GM12878 (cell line): ENCODE data around the gene LCA5. TPM values are rescaled to one million over a fixed set of nuclear protein-coding genes. Genes with fewer than 3 reads are reported as not detected.

Experiments used
- ATAC-seq: fragments of 200-7000 bp; cut with Tn5 transposase; 3 replicates; pipeline ENCODE4 v1.9.1; 2020; ENCODE audit warnings: mild to moderate bottlenecking, moderate library complexity
- Bru-seq: library from RNA; stranded (reverse); fragments of 400-500 nt; gene quantifications from one replicate; lab custom pipeline; 2021; lab: Mats Ljungman, UMichigan
- BruChase-seq, 2 experiments: library from RNA; stranded (reverse); fragments of 400-500 nt; gene quantifications; one replicate each; lab custom pipeline; 2021; lab: Mats Ljungman, UMichigan
- BruUV-seq: library from RNA; stranded (reverse); fragments of 400-500 nt; replicated peaks from 2 replicates; lab custom pipeline; 2021; lab: Mats Ljungman, UMichigan
- CTCF ChIA-PET: fragments of 300-600 bp; sonication (Branson Sonifier 250); formaldehyde crosslinking; extraction: SDS; loops from one replicate; lab custom pipeline; 2021; ENCODE audit warnings: inconsistent platforms; lab: Yijun Ruan, JAX
- POLR2A ChIA-PET: fragments of 350-600 bp; formaldehyde crosslinking; extraction: SDS; loops from one replicate; lab custom pipeline; 2021; ENCODE audit warnings: inconsistent platforms; lab: Charles Lee
- RAD21 ChIA-PET: fragments of 300-600 bp; sonication (Branson Sonifier 250); formaldehyde crosslinking; loops from one replicate; lab custom pipeline; 2023; ENCODE audit warnings: antibody characterized with exemption; ENCODE audit not compliant: unreplicated experiment; lab: Charles Lee
- SMC1A ChIA-PET: fragments of 300-600 bp; sonication (Branson Sonifier 250); formaldehyde crosslinking; loops from one replicate; lab custom pipeline; 2023; ENCODE audit not compliant: unreplicated experiment, uncharacterized antibody; lab: Charles Lee
- DNase-seq: peaks from one replicate; pipeline ENCODE4 v3.0.0-alpha.2; 2011; ENCODE audit warnings: low read depth, low spot score
- FAIRE-seq: peaks from 3 replicates; lab custom pipeline; 2011; peaks lifted over from hg19 to GRCh38; lab: Jason Lieb, UNC
- H2AFZ ChIP-seq: 2 replicates; pipeline ENCODE4 v1.6.0; 2011; ENCODE audit warnings: low read depth, low read length, control low read depth; ENCODE audit not compliant: control insufficient read depth
- H3K27ac ChIP-seq: 2 replicates; pipeline ENCODE4 v1.5.1; 2011; ENCODE audit warnings: control low read depth; ENCODE audit not compliant: control insufficient read depth, insufficient read depth
- H3K27me3 ChIP-seq, 2 experiments: replicated peaks in 1 of 2; 2 replicates each; pipeline versions ENCODE4 v1.6.0 to v1.6.1; 2011; ENCODE audit warnings: low read length in 1 of 2; ENCODE audit not compliant: control insufficient read depth in 2 of 2, insufficient read depth in 2 of 2
- H3K36me3 ChIP-seq, 2 experiments: 2 replicates each; pipeline ENCODE4 v1.5.1; 2011; ENCODE audit warnings: low read length in 1 of 2; ENCODE audit not compliant: control insufficient read depth in 2 of 2, insufficient read depth in 2 of 2
- H3K4me1 ChIP-seq: 2 replicates; pipeline ENCODE4 v1.6.1; 2011; ENCODE audit warnings: mild to moderate bottlenecking, low read length, moderate library complexity, mixed read lengths; ENCODE audit not compliant: control insufficient read depth, insufficient read depth
- H3K4me2 ChIP-seq: 2 replicates; pipeline ENCODE4 v1.6.0; 2011; ENCODE audit warnings: control low read depth; ENCODE audit not compliant: control insufficient read depth, insufficient read depth
- H3K4me3 ChIP-seq: fragments of 200-600 bp; sonication (generic); 2 replicates; pipeline ENCODE4 v1.5.1; 2016
- H3K79me2 ChIP-seq: 2 replicates; pipeline ENCODE4 v1.6.0; 2011; ENCODE audit warnings: low read length; ENCODE audit not compliant: control insufficient read depth, insufficient read depth
- H3K9ac ChIP-seq: 2 replicates; pipeline ENCODE4 v1.8.0; 2011; ENCODE audit warnings: low read length, control low read depth, mixed read lengths; ENCODE audit not compliant: control insufficient read depth, insufficient read depth
- H3K9me3 ChIP-seq: replicated peaks from 3 replicates; pipeline ENCODE4 v1.5.1; 2011; ENCODE audit warnings: mild to moderate bottlenecking, low read length; ENCODE audit not compliant: control insufficient read depth, insufficient read depth
- H4K20me1 ChIP-seq: 2 replicates; pipeline ENCODE4 v1.6.0; 2011; ENCODE audit not compliant: control insufficient read depth, insufficient read depth
- ATF7 ChIP-seq: fragments of 450-650 bp; IDR thresholded peaks from 2 replicates; pipeline ENCODE4 v1.6.1; 2016; ENCODE audit warnings: low read depth, mild to moderate bottlenecking
- CREM ChIP-seq: IDR thresholded peaks from 2 replicates; pipeline ENCODE4 v1.6.1; 2014; ENCODE audit warnings: antibody characterized with exemption, low read depth
- FOXM1 ChIP-seq: IDR thresholded peaks from 2 replicates; pipeline ENCODE4 v1.6.1; 2012; ENCODE audit warnings: low read depth, mild to moderate bottlenecking, inconsistent platforms, low read length, moderate library complexity
- HCFC1 ChIP-seq: fragments of 150-350 bp; IDR thresholded peaks from 2 replicates; pipeline ENCODE4 v1.6.1; 2014; ENCODE audit warnings: low read length
- JUNB ChIP-seq: IDR thresholded peaks from 2 replicates; pipeline ENCODE4 v1.6.1; 2016; ENCODE audit warnings: antibody characterized with exemption, mild to moderate bottlenecking
- KLF5 ChIP-seq: fragments of 450-650 bp; IDR thresholded peaks from 2 replicates; pipeline ENCODE4 v1.6.1; 2014; ENCODE audit warnings: mild to moderate bottlenecking; ENCODE audit not compliant: partially characterized antibody
- LARP7 ChIP-seq: fragments of 450-650 bp; IDR thresholded peaks from 2 replicates; pipeline ENCODE4 v1.6.1; 2017; ENCODE audit warnings: mild to moderate bottlenecking
- MXI1 ChIP-seq: fragments of 150-350 bp; IDR thresholded peaks from 2 replicates; pipeline ENCODE4 v1.6.1; 2011; ENCODE audit warnings: low read depth, mild to moderate bottlenecking, inconsistent platforms, low read length, improper control_type of control experiment
- MYB ChIP-seq: fragments of 150-350 bp; IDR thresholded peaks from 2 replicates; pipeline ENCODE4 v1.6.1; 2014; ENCODE audit warnings: mild to moderate bottlenecking, low read depth, low read length, borderline replicate concordance
- POLR2AphosphoS2 ChIP-seq: IDR thresholded peaks from 2 replicates; pipeline ENCODE4 v1.6.1; 2011; ENCODE audit warnings: low read depth, mild to moderate bottlenecking, low read length, improper control_type of control experiment, moderate library complexity
- SPI1 ChIP-seq: IDR thresholded peaks from 2 replicates; pipeline ENCODE4 v1.6.1; 2011; ENCODE audit warnings: low read depth, mild to moderate bottlenecking, low read length, moderate library complexity, borderline replicate concordance; ENCODE audit not compliant: insufficient read depth
- TAF1 ChIP-seq: IDR thresholded peaks from 2 replicates; pipeline ENCODE4 v1.6.1; 2011; ENCODE audit warnings: mild to moderate bottlenecking, low read depth, low read length, borderline replicate concordance
- WGBS: methylation state at CpG from one replicate; pipeline ENCODE4 v1.1.6; 2016; ENCODE audit warnings: low lambda C conversion rate; ENCODE audit not compliant: insufficient replicate concordance, insufficient coverage; ENCODE audit errors: missing lambda C conversion rate; 5-methylcytosine and 5-hydroxymethylcytosine counted together
- in situ Hi-C: fragments of 300-500 bp; cut with MboI; formaldehyde crosslinking; loops from 9 replicates; pipeline ENCODE4 v1.14.3; 2018; ENCODE audit warnings: mixed read lengths
- intact Hi-C: fragments of 100-400 bp; cut with micrococcal nuclease; formaldehyde crosslinking; loops from one replicate; pipeline ENCODE4 v1.14.2; 2022; ENCODE audit not compliant: unreplicated experiment
- long read RNA-seq, 2 experiments: library from polyadenylated mRNA; unstranded; transcript quantifications; one replicate each; pipeline ENCODE4 v2.0.0, GENCODE V29; 2019 to 2020
- polyA minus RNA-seq, 3 experiments: library from RNA; depleted of rRNA, polyadenylated mRNA; stranded (reverse); fragments of >200 nt; gene quantifications; 2 replicates each; pipeline ENCODE4 v1.2.3, GENCODE V29; 2011
- polyA plus RNA-seq, 11 experiments: library from polyadenylated mRNA; depleted of rRNA in 4 of 11; unstranded in 6 of 11; stranded (reverse) in 5 of 11; fragments of >200 nt; fragmentation: Nextera tagmentation in 4 of 11; fragmentation: Illumina TruSeq in 1 of 11; extraction: Ambion mirVana in 4 of 11; extraction: Trizol in 1 of 11; gene quantifications; 1 replicate in 1 of 11; 2 replicates in 10 of 11; pipeline versions ENCODE4 v1.2.1 to v1.2.3, GENCODE V29; 2011 to 2016; ENCODE audit warnings: inconsistent platforms in 2 of 11, missing spikeins in 2 of 11, low read depth in 1 of 11
- total RNA-seq, 4 experiments: library from RNA; depleted of rRNA in 3 of 4; stranded (reverse); fragments of >200 nt in 3 of 4; fragmentation: Illumina TruSeq in 1 of 4; extraction: Trizol in 1 of 4; gene quantifications; 2 replicates each; pipeline versions ENCODE4 v1.2.1 to v1.2.3, GENCODE V29; 2013 to 2021
- TF ChIP-seq, protein P1 (sequence below): fragments of 450-650 bp; IDR thresholded peaks from 2 replicates; pipeline ENCODE4 v1.6.1; 2017; ENCODE audit warnings: mild to moderate bottlenecking
- TF ChIP-seq, protein P2 (sequence below): fragments of 450-650 bp; formaldehyde crosslinking; IDR thresholded peaks from 2 replicates; pipeline ENCODE4 v1.4.0; 2022; ENCODE audit warnings: mild to moderate bottlenecking, moderate library complexity

Gene LCA5
- total RNA-seq (2013; cell fraction: nucleolus; rRNA removed): 2.0 and 2.1 TPM in 2 replicates
- 0.28 and 0.33 TPM in 2 replicates for total RNA-seq (2014; rRNA removed)
- 0.37 and 0.45 TPM in 2 replicates for total RNA-seq (2014; rRNA removed; fragmentation: Illumina TruSeq; extraction: Trizol)
- total RNA-seq (2021): 0.26 and 0.27 TPM in 2 replicates
- 0.14 TPM for polyA plus RNA-seq (2011; ENCODE audit: low read depth)
- polyA plus RNA-seq (2011; rRNA removed): 0.30 and 0.58 TPM in 2 replicates
- polyA plus RNA-seq (2011; cell fraction: cytosol; rRNA removed): 0.05 and 0.07 TPM in 2 replicates
- polyA plus RNA-seq (2011; cell fraction: nucleus; rRNA removed): 0.22 and 0.26 TPM in 2 replicates
- 0.39 and 0.55 TPM in 2 replicates for polyA plus RNA-seq (2012)
- polyA plus RNA-seq (2014; fragmentation: Illumina TruSeq; extraction: Trizol): 0.31 and 0.36 TPM in 2 replicates
- polyA plus RNA-seq (2014; fragmentation: Nextera tagmentation; extraction: Ambion mirVana): under 1 TPM; 0.13 to 0.32 TPM
- 0.16 and 0.20 TPM in 2 replicates for polyA plus RNA-seq (2014; rRNA removed)
- polyA plus RNA-seq (2016; fragmentation: Nextera tagmentation; extraction: Ambion mirVana): under 1 TPM; 0.21 TPM
- polyA minus RNA-seq (2011; rRNA and poly(A)+ RNA removed): 0.29 and 0.31 TPM in 2 replicates
- polyA minus RNA-seq (2011; cell fraction: cytosol; rRNA and poly(A)+ RNA removed): 0.53 TPM in 1 of 2 replicates, not detected in the other
- 0.36 and 0.96 TPM in 2 replicates for polyA minus RNA-seq (2011; cell fraction: nucleus; rRNA and poly(A)+ RNA removed)
- Bru-seq, nascent RNA: percentile 46 among the genes with signal in this experiment
- percentile 36 among the genes with signal in this experiment for BruChase-seq, experiment 1, labeled RNA remaining after a 6-hour chase
- BruChase-seq, experiment 2, labeled RNA remaining after a 2-hour chase: percentile 44 among the genes with signal in this experiment
- long read RNA-seq, experiment 1: 0 reads
- long read RNA-seq, experiment 2, partial matches to known transcripts: 1 of 2 reads
- long read RNA-seq, experiment 2, other reads (novel, unspliced or antisense): 1 of 2 reads

- Histone ChIP-seq H3K9ac (peak within 1 kb of the TSS; percentile 82), H3K27ac (peak within 1 kb of the TSS; percentile 66), H2AFZ (peak within 1 kb of the TSS; percentile 89), H3K4me3 (peak within 1 kb of the TSS; percentile 94), H3K27me3 (no peaks in the 10 kb centered on the region), H3K4me2 (peak within 1 kb of the TSS; percentile 88), H4K20me1 (no peaks in the 10 kb centered on the region), H3K4me1 (no peaks in the 10 kb centered on the region), H3K36me3 (no peaks in the 10 kb centered on the region), H3K9me3 (no peaks in the 10 kb centered on the region), H3K79me2 (no peaks in the 10 kb centered on the region; the same call in 1 of the 2 replicates)
- peak; percentile 92 for FAIRE-seq
- peak; percentile 84 for DNase-seq
- no TSS peak for BruUV-seq
- peak; percentile 100 for ATAC-seq
- ChIA-PET CTCF (interaction anchor here (0.7 to 4.3 kb wide), 4 partner anchors 8 to 756 kb away, joined by 3 to 15 read pairs (median 4); no protein-coding TSS in a partner anchor), SMC1A (interaction anchor here (0.7 to 1.4 kb wide), 4 partner anchors 7 to 331 kb away, joined by 3 read pairs; no protein-coding TSS in a partner anchor), POLR2A (interaction anchor here (0.5 to 1.5 kb wide), 2 partner anchors 8 to 234 kb away, joined by 4 read pairs; no protein-coding TSS in a partner anchor), RAD21 (interaction anchor here (1.0 to 1.4 kb wide), 2 partner anchors 9 to 202 kb away, joined by 3 to 4 read pairs; no protein-coding TSS in a partner anchor)
- in situ Hi-C loops (no loop called here), intact Hi-C loops (loop anchor here (2.0 kb wide), 1 partner anchor 458 kb away; the partner anchor contains the start of gene PHIP)
- WGBS: under 1% methylated on average over 56 of the region's 56 CpGs
- TF ChIP-seq KLF5 (peak; percentile 42), SPI1 (no peak), CREM (peak; percentile 6; the same call in 1 of the 2 replicates), MYB (no peak), TAF1 (0 out of 2 replicates have a peak, but pooled peaks have one; percentile 25), POLR2AphosphoS2 (no peak), MXI1 (0 out of 2 replicates have a peak, but pooled peaks have one; percentile 39), JUNB (no peak), FOXM1 (0 out of 2 replicates have a peak, but pooled peaks have one; percentile 38), LARP7 (no peak), HCFC1 (no peak), ATF7 (no peak)
- TF ChIP-seq, protein P1, sequence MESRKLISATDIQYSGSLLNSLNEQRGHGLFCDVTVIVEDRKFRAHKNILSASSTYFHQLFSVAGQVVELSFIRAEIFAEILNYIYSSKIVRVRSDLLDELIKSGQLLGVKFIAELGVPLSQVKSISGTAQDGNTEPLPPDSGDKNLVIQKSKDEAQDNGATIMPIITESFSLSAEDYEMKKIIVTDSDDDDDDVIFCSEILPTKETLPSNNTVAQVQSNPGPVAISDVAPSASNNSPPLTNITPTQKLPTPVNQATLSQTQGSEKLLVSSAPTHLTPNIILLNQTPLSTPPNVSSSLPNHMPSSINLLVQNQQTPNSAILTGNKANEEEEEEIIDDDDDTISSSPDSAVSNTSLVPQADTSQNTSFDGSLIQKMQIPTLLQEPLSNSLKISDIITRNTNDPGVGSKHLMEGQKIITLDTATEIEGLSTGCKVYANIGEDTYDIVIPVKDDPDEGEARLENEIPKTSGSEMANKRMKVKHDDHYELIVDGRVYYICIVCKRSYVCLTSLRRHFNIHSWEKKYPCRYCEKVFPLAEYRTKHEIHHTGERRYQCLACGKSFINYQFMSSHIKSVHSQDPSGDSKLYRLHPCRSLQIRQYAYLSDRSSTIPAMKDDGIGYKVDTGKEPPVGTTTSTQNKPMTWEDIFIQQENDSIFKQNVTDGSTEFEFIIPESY: no peak
- TF ChIP-seq, protein P2, sequence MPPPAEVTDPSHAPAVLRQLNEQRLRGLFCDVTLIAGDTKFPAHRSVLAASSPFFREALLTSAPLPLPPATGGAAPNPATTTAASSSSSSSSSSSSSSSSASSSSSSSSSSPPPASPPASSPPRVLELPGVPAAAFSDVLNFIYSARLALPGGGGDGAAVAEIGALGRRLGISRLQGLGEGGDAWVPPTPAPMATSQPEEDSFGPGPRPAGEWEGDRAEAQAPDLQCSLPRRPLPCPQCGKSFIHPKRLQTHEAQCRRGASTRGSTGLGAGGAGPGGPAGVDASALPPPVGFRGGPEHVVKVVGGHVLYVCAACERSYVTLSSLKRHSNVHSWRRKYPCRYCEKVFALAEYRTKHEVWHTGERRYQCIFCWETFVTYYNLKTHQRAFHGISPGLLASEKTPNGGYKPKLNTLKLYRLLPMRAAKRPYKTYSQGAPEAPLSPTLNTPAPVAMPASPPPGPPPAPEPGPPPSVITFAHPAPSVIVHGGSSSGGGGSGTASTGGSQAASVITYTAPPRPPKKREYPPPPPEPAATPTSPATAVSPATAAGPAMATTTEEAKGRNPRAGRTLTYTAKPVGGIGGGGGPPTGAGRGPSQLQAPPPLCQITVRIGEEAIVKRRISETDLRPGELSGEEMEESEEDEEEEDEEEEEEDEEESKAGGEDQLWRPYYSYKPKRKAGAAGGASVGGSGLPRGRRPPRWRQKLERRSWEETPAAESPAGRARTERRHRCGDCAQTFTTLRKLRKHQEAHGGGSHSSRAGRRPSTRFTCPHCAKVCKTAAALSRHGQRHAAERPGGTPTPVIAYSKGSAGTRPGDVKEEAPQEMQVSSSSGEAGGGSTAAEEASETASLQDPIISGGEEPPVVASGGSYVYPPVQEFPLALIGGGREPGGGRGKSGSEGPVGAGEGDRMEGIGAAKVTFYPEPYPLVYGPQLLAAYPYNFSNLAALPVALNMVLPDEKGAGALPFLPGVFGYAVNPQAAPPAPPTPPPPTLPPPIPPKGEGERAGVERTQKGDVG: no peak
Measured at GRCh38 chr6:79536954-79537747, at the start of gene LCA5. Gene LCA5 (minus strand): TSS chr6:79537430. CDS start chr6:79518894, 18,536 bp downstream.
